Epithelial cell of proximal tubule (primary cell): ENCODE data around the gene USP35. TPM values are rescaled to one million over a fixed set of nuclear protein-coding genes. Genes with fewer than 3 reads are reported as not detected.

Source experiments
- DNase-seq: peaks from one replicate; pipeline ENCODE4 v3.0.0-alpha.2; 2011; ENCODE audit warnings: low read depth
- H3K4me3 ChIP-seq: 2 replicates; pipeline ENCODE4 v1.5.1; 2011; ENCODE audit warnings: low read depth, mild to moderate bottlenecking, low read length
- CTCF ChIP-seq: conservative IDR thresholded peaks from 2 replicates; pipeline ENCODE4 v1.5.1; 2012; ENCODE audit warnings: low read depth, mild to moderate bottlenecking, low read length
- total RNA-seq: library from RNA; depleted of rRNA; stranded (reverse); fragments of >200 nt; gene quantifications from 2 replicates; pipeline ENCODE4 v1.2.3, GENCODE V29; 2015

USP35 gene
- total RNA-seq, 1 donor from 2014 or later: 6.1 TPM

DNA sequence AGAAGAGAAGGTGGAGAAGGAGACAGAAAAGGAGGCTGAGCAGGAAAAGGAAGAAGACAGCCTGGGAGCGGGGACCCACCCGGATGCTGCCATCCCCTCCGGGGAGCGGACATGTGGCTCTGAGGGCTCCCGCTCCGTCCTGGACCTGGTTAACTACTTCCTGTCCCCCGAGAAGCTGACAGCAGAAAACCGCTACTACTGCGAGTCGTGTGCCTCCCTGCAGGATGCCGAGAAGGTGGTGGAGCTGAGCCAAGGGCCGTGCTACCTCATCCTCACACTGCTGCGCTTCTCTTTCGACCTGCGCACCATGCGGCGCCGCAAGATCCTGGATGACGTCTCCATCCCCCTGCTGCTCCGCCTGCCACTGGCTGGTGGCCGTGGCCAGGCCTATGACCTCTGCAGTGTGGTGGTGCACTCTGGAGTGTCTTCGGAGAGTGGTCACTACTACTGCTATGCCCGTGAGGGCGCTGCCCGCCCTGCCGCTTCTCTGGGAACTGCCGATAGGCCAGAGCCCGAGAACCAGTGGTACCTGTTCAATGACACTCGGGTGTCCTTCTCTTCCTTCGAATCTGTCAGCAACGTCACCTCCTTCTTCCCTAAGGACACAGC, 21.4 kb downstream of the USP35 start:
- no peak for DNase-seq
- H3K4me3 ChIP-seq: no peak overlapping the region
- no peak for TF ChIP-seq CTCF

- no peak overlapping the region for H3K4me3 ChIP-seq
- no peak for TF ChIP-seq CTCF
- no peak for DNase-seq
Observed at GRCh38 chr11:78211565-78211964, 22.8 kb downstream of the USP35 start.

GRCh38 chr11:78212586-78213371, 24.1 kb downstream of the USP35 start:
- TF ChIP-seq CTCF: no peak

DNA sequence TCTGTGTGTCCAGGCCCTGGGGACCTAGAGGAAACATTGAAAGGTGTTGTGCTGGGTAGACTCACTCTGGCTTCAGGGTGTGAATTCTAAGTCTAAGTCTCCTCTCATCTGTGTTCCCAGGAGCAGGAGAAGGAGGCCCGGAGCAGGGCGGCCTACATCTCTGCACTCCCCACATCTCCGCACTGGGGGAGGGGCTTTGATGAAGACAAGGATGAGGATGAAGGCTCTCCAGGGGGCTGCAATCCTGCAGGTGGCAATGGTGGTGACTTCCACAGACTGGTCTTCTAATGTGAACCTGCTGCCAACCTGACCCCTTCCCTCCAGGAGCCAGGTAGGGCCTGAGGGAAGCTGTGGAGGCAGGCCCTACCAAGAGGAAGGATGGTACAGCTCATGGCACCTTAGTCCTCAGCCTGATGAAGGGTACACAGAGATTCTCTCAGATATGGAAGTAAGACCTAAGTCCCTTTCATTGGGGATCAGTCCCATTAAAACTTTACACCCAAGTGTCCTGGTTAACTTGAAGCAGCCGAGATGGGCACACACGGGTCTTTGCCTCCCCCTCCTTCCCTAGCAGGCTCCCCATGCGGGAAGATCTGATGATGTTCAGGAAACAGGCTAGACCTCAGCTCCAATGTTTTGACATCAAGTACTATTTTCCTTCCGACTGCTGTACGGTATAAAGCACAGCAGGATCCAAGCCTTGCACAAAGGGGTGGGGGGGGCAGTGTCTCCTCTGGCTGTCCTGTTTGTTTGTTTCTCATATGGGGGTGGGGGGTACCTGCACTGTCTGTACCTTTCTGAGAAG, 25.0 kb downstream of the USP35 start:
- no peak overlapping the region for H3K4me3 ChIP-seq
- no peak for TF ChIP-seq CTCF
- DNase-seq: no peak

More at GRCh38 chr11:78212586-78213371, 24.1 kb downstream of the USP35 start:
- no peak overlapping the region for H3K4me3 ChIP-seq
- DNase-seq: no peak

DNA sequence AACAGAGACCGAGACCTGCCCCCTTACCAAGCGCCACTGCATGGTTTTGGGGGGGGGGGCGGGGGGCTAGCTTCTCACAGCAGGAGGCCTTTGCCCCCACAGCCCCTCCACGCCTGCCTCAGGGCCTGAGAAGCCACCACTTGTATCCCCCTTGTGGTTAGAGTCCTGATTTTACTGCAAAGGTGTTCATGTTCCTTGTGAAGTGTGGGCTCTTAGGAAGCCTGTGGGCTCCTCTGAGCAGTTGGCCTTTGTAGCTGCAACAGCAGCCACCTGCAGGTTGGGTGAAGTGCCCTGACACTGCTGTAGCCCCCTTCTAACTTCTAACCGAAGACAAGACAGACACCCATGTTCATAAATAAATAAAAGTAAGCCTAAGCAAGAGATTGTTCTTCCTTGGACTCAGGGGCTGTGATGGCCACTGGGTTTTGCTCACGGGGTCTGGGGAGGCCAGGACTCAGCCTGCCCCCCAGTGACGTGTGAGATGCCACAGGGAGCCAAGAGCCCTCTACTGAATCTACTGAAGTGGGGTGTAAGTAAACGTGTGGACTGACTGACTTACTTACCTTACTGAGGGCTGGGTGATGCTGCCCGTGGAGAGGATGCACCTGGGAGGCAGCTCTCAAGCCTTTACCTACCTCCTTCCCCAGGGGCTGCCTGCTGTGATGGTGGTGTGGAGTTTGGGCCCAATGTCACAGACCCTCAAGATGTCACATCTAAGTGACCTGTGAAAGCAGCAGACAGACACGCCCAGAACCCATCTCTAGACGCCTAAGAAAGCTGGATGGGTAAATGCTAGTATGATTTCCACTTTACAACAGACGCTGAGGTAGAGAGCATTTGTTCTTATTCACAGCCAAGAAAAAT, 25.8 kb downstream of the USP35 start:
- H3K4me3 ChIP-seq: no peak overlapping the region
- TF ChIP-seq CTCF: no peak
- DNase-seq: no peak

DNA sequence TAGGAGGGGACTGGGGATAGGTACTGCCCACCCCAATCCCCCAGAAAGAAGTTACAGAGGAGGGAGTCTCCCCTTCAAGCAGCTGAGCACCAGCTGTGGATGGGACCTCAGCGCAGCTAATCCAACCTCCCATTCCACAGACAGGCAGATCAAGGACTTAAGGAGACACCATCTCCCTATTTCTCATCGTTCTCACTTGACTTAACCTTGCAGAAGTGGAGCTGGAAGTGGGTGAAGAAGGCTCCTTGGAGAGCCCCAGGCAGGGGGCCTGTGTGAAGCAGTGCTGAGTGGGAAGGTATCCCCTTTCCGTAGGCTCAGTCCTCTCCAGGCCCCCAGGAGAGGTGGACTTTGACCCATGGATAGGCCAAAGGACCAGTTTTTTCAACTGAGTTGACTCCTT, 27.3 kb downstream of the USP35 start:
- DNase-seq: no peak
- H3K4me3 ChIP-seq: no peak overlapping the region
- TF ChIP-seq CTCF: no peak
